BJ (cell line): ENCODE measurements around the gene CORO2B. TPM values are rescaled to one million over a fixed set of nuclear protein-coding genes. Genes with fewer than 3 reads are reported as not detected.

Experiments used
- CTCF ChIA-PET: fragments of 350-600 bp; formaldehyde crosslinking; extraction: SDS; loops from one replicate; lab custom pipeline; 2021; ENCODE audit warnings: antibody characterized with exemption, inconsistent platforms; lab: Yijun Ruan, JAX
- POLR2A ChIA-PET: fragments of 300-600 bp; sonication (Branson Sonifier 250); formaldehyde crosslinking; extraction: SDS; loops from one replicate; lab custom pipeline; 2021; ENCODE audit warnings: antibody characterized with exemption; lab: Charles Lee
- DNase-seq: peaks from one replicate; pipeline ENCODE4 v3.0.0-alpha.2; 2011; ENCODE audit warnings: low read depth
- H3K27me3 ChIP-seq: 2 replicates; pipeline ENCODE4 v1.6.0; 2011; ENCODE audit warnings: low read length; ENCODE audit not compliant: control insufficient read depth, insufficient read depth
- H3K36me3 ChIP-seq: 2 replicates; pipeline ENCODE4 v1.5.1; 2011; ENCODE audit warnings: low read length; ENCODE audit not compliant: control insufficient read depth, insufficient read depth
- H3K4me3 ChIP-seq: 2 replicates; pipeline ENCODE4 v1.5.1; 2011; ENCODE audit warnings: low read depth, mild to moderate bottlenecking, control low read depth, low read length
- CTCF ChIP-seq: IDR thresholded peaks from 2 replicates; pipeline ENCODE4 v1.5.1; 2011; ENCODE audit warnings: low read depth, mild to moderate bottlenecking, control low read depth, inconsistent platforms, low read length, moderate library complexity; ENCODE audit not compliant: insufficient read depth
- polyA plus RNA-seq: library from polyadenylated mRNA; depleted of rRNA; stranded (reverse); fragments of >200 nt; gene quantifications from 2 replicates; pipeline ENCODE4 v1.2.3, GENCODE V29; 2011

Gene CORO2B
- polyA plus RNA-seq, 1 experiment: 7.7 TPM

- POLR2A ChIA-PET: interaction anchor here (0.6 kb wide), 1 partner anchor 25 kb away, joined by 3 read pairs; no protein-coding TSS in a partner anchor
- TF ChIP-seq CTCF: no peak
- Histone ChIP-seq H3K27me3 (no peaks in the 10 kb centered on the region), H3K4me3 (no peak overlapping the region), H3K36me3 (no peaks in the 10 kb centered on the region)
- DNase-seq: peak; percentile 63
- CTCF ChIA-PET: interaction anchor here (0.9 to 2.9 kb wide), 2 partner anchors 10 to 12 kb away, joined by 3 to 15 read pairs; no protein-coding TSS in a partner anchor
Measured at GRCh38 chr15:68543165-68544008, 35.4 kb upstream of the CORO2B start.

- H3K4me3 ChIP-seq: no peak overlapping the region
- ChIA-PET CTCF (interaction anchor here (1.0 to 2.4 kb wide), 3 partner anchors 11 to 59 kb away, joined by 3 to 12 read pairs (median 4); no protein-coding TSS in a partner anchor), POLR2A (no interaction called here)
- no peak for DNase-seq
- TF ChIP-seq CTCF: no peak
- no peaks in the 10 kb centered on the region for H3K36me3 ChIP-seq
- H3K27me3 ChIP-seq: peaks cover 1% of the 10 kb centered on the region; the same call in 1 of the 2 replicates
Measured at GRCh38 chr15:68546318-68546717, 32.5 kb upstream of the CORO2B start.

- ChIA-PET CTCF (interaction anchor here (0.7 to 4.5 kb wide), 7 partner anchors 9 to 377 kb away, joined by 3 to 44 read pairs (median 17); no protein-coding TSS in a partner anchor), POLR2A (no interaction called here)
- no peak for DNase-seq
- H3K4me3 ChIP-seq: no peak overlapping the region
- no peaks in the 10 kb centered on the region for H3K36me3 ChIP-seq
- no peak for TF ChIP-seq CTCF
- peaks cover 1% of the 10 kb centered on the region; the same call in 1 of the 2 replicates for H3K27me3 ChIP-seq
Measured at GRCh38 chr15:68548364-68548763, 30.4 kb upstream of the CORO2B start.

GRCh38 chr15:68550004-68550403, 28.8 kb upstream of the CORO2B start:
- ChIA-PET CTCF (interaction anchor here (0.6 to 4.5 kb wide), 70 partner anchors 10 to 375 kb away, joined by 3 to 44 read pairs (median 4); partner anchors contain the start of genes FEM1B and ITGA11), POLR2A (no interaction called here)

More at GRCh38 chr15:68550004-68550403, 28.8 kb upstream of the CORO2B start:
- H3K4me3 ChIP-seq: no peak overlapping the region
- TF ChIP-seq CTCF: no peak
- no peak for DNase-seq
- no peaks in the 10 kb centered on the region for H3K36me3 ChIP-seq
- H3K27me3 ChIP-seq: peaks cover 1% of the 10 kb centered on the region; the same call in 1 of the 2 replicates
